H1 (cell line): Measurements from ENCODE around the gene ALS2CL. TPM values are rescaled to one million over a fixed set of nuclear protein-coding genes. Genes with fewer than 3 reads are reported as not detected.

Source experiments
- CTCF ChIA-PET: fragments of 300-600 bp; sonication (Branson Sonifier 250); formaldehyde crosslinking; loops from one replicate; lab custom pipeline; 2021; ENCODE audit not compliant: partially characterized antibody; lab: Charles Lee
- POLR2A ChIA-PET: fragments of 300-600 bp; sonication (Branson Sonifier 250); formaldehyde crosslinking; loops from one replicate; lab custom pipeline; 2021; ENCODE audit warnings: inconsistent platforms; ENCODE audit not compliant: partially characterized antibody; lab: Charles Lee
- DNase-seq, 2 experiments: peaks; one replicate each; pipeline versions ENCODE4 v3.0.0 to v3.0.0-alpha.2; 2010 to 2022; ENCODE audit warnings: low spot score in 2 of 2, low read depth in 1 of 2, mixed read lengths in 1 of 2
- FAIRE-seq: peaks from 2 replicates; lab custom pipeline; 2011; peaks lifted over from hg19 to GRCh38; lab: Jason Lieb, UNC
- H2AFZ ChIP-seq: 2 replicates; pipeline ENCODE4 v1.8.1; 2012; ENCODE audit warnings: low read length, inconsistent platforms
- H2AK5ac ChIP-seq: 2 replicates; pipeline ENCODE4 v1.6.1; 2013; ENCODE audit warnings: low read depth, low read length
- H2BK120ac ChIP-seq: replicated peaks from 2 replicates; pipeline ENCODE3; 2013; ENCODE audit warnings: low read depth, low read length, inconsistent platforms
- H2BK12ac ChIP-seq: 2 replicates; pipeline ENCODE4 v1.6.1; 2013; ENCODE audit warnings: low read depth, low read length
- H2BK15ac ChIP-seq: 2 replicates; pipeline ENCODE4 v1.6.1; 2013; ENCODE audit warnings: low read length
- H2BK20ac ChIP-seq: 2 replicates; pipeline ENCODE4 v1.6.1; 2013; ENCODE audit warnings: low read length
- H2BK5ac ChIP-seq: 2 replicates; pipeline ENCODE4 v1.6.1; 2013; ENCODE audit warnings: low read depth, low read length
- H3K14ac ChIP-seq: 2 replicates; pipeline ENCODE4 v1.6.1; 2013; ENCODE audit warnings: inconsistent platforms; ENCODE audit not compliant: insufficient read length
- H3K18ac ChIP-seq: 2 replicates; pipeline ENCODE4 v1.6.1; 2013; ENCODE audit warnings: low read length; ENCODE audit errors: extremely low read depth
- H3K23ac ChIP-seq: 2 replicates; pipeline ENCODE4 v1.6.1; 2013; ENCODE audit warnings: inconsistent platforms; ENCODE audit not compliant: insufficient read length
- H3K23me2 ChIP-seq: 2 replicates; pipeline ENCODE4 v1.6.1; 2013; ENCODE audit warnings: low read depth, low read length
- H3K27ac ChIP-seq: 2 replicates; pipeline ENCODE4 v1.6.1; 2011; ENCODE audit warnings: low read depth, low read length, inconsistent platforms
- H3K27me3 ChIP-seq, 4 experiments: replicated peaks in 1 of 4; 1 replicate in 1 of 4; 2 replicates in 3 of 4; pipeline versions ENCODE4 v1.6.1 to v1.8.1; 2011 to 2013; ENCODE audit warnings: low read length in 3 of 4, mild to moderate bottlenecking in 3 of 4, inconsistent platforms in 2 of 4, mixed read lengths in 2 of 4, moderate library complexity in 1 of 4; ENCODE audit not compliant: control insufficient read depth in 3 of 4, insufficient read depth in 3 of 4; ENCODE audit errors: extremely low read depth in 1 of 4
- H3K36me3 ChIP-seq, 4 experiments: 2 replicates each; pipeline versions ENCODE4 v1.6.1 to v1.8.1; 2011 to 2013; ENCODE audit warnings: mild to moderate bottlenecking in 4 of 4, low read length in 3 of 4, moderate library complexity in 2 of 4, control low read depth in 1 of 4, inconsistent platforms in 1 of 4; ENCODE audit not compliant: insufficient read depth in 4 of 4, control insufficient read depth in 2 of 4
- H3K4ac ChIP-seq: replicated peaks from 2 replicates; pipeline ENCODE3; 2013; ENCODE audit warnings: low read length, low read depth, mixed read lengths, inconsistent platforms; ENCODE audit not compliant: insufficient read length
- H3K4me1 ChIP-seq, 4 experiments: replicated peaks in 1 of 4; 1 replicate in 1 of 4; 2 replicates in 3 of 4; pipeline versions ENCODE4 v1.6.1 to v1.8.1; 2011 to 2013; ENCODE audit warnings: low read length in 3 of 4, inconsistent platforms in 2 of 4, mixed read lengths in 1 of 4; ENCODE audit not compliant: insufficient read depth in 4 of 4, control insufficient read depth in 3 of 4
- H3K4me2 ChIP-seq, 2 experiments: 2 replicates each; pipeline versions ENCODE4 v1.6.1 to v1.8.1; 2011 to 2013; ENCODE audit warnings: low read depth in 2 of 2, low read length in 2 of 2, control low read depth in 1 of 2, inconsistent platforms in 1 of 2, mild to moderate bottlenecking in 1 of 2; ENCODE audit not compliant: insufficient read depth in 1 of 2
- H3K4me3 ChIP-seq, 4 experiments: fragments of 200-600, 300-600 bp in 1 of 4; sonication (generic), shearing (Covaris generic), sonication (Bioruptor Twin) in 1 of 4; 2 replicates each; pipeline versions ENCODE4 v1.5.1 to v1.8.1; 2011 to 2016; ENCODE audit warnings: low read length in 4 of 4, low read depth in 3 of 4, control low read depth in 2 of 4, inconsistent platforms in 2 of 4, mild to moderate bottlenecking in 2 of 4, mixed read lengths in 1 of 4, moderate library complexity in 1 of 4; ENCODE audit not compliant: insufficient read depth in 2 of 4; ENCODE audit errors: extremely low read depth in 1 of 4
- H3K56ac ChIP-seq: replicated peaks from 2 replicates; pipeline ENCODE3; 2013; ENCODE audit warnings: low read depth, mild to moderate bottlenecking, mixed read lengths, low read length, inconsistent platforms; ENCODE audit not compliant: insufficient read length
- H3K79me1 ChIP-seq: 2 replicates; pipeline ENCODE4 v1.6.1; 2013; ENCODE audit warnings: low read depth, low read length, control low read depth
- H3K79me2 ChIP-seq, 2 experiments: 2 replicates each; pipeline versions ENCODE4 v1.6.1 to v1.8.1; 2012 to 2013; ENCODE audit warnings: low read length in 2 of 2, mild to moderate bottlenecking in 2 of 2, inconsistent platforms in 1 of 2; ENCODE audit not compliant: insufficient read depth in 2 of 2, control insufficient read depth in 1 of 2
- H3K9ac ChIP-seq, 4 experiments: replicated peaks in 1 of 4; 1 replicate in 1 of 4; 2 replicates in 3 of 4; pipeline versions ENCODE4 v1.6.1 to v1.8.1; 2011 to 2013; ENCODE audit warnings: low read depth in 3 of 4, low read length in 3 of 4, control low read depth in 2 of 4, mild to moderate bottlenecking in 2 of 4, moderate library complexity in 2 of 4, inconsistent platforms in 1 of 4; ENCODE audit errors: extremely low read depth in 1 of 4
- H3K9me3 ChIP-seq, 2 experiments: 2 replicates each; pipeline versions ENCODE4 v1.6.1 to v1.8.1; 2012 to 2013; ENCODE audit warnings: mild to moderate bottlenecking in 2 of 2, moderate library complexity in 2 of 2, control low read depth in 1 of 2, inconsistent platforms in 1 of 2, low read depth in 1 of 2, low read length in 1 of 2, mixed read lengths in 1 of 2; ENCODE audit not compliant: insufficient read depth in 2 of 2
- H4K20me1 ChIP-seq, 2 experiments: replicated peaks in 1 of 2; 2 replicates each; pipeline versions ENCODE3 to v1.8.1; 2011 to 2013; ENCODE audit warnings: inconsistent platforms in 2 of 2, low read length in 2 of 2, mild to moderate bottlenecking in 1 of 2; ENCODE audit not compliant: insufficient read depth in 2 of 2, control insufficient read depth in 1 of 2
- H4K5ac ChIP-seq: 2 replicates; pipeline ENCODE4 v1.6.1; 2013; ENCODE audit warnings: low read length, low read depth, mixed read lengths, inconsistent platforms; ENCODE audit not compliant: insufficient read length
- H4K8ac ChIP-seq: 2 replicates; pipeline ENCODE4 v1.8.0; 2013; ENCODE audit warnings: mild to moderate bottlenecking, moderate library complexity, low read length, inconsistent platforms; ENCODE audit not compliant: insufficient read depth; ENCODE audit errors: extremely low read depth
- H4K91ac ChIP-seq: replicated peaks from 2 replicates; pipeline ENCODE3; 2013; ENCODE audit warnings: low read length, mixed read lengths, inconsistent platforms; ENCODE audit not compliant: insufficient read length
- CREB1 ChIP-seq: IDR thresholded peaks from 2 replicates; pipeline ENCODE4 v1.6.1; 2012; ENCODE audit warnings: inconsistent platforms
- MAX ChIP-seq: IDR thresholded peaks from 2 replicates; pipeline ENCODE4 v1.6.1; 2012; ENCODE audit warnings: inconsistent platforms
- USF2 ChIP-seq: IDR thresholded peaks from 2 replicates; pipeline ENCODE4 v1.6.1; 2011; ENCODE audit warnings: low read length, improper control_type of control experiment
- WGBS, 2 experiments: shearing (Covaris generic) in 1 of 2; methylation state at CpG; one replicate each; pipeline versions ENCODE4 v1.1.6 to v1.1.7; 2013 to 2015; ENCODE audit warnings: low lambda C conversion rate in 2 of 2, mixed read lengths in 2 of 2, inconsistent platforms in 1 of 2, low coverage in 1 of 2, missing lambda C conversion rate in 1 of 2; ENCODE audit not compliant: insufficient replicate concordance in 2 of 2, insufficient coverage in 1 of 2, insufficient read length in 1 of 2; ENCODE audit errors: extremely low coverage in 1 of 2, missing lambda C conversion rate in 1 of 2; 5-methylcytosine and 5-hydroxymethylcytosine counted together
- polyA plus RNA-seq, 7 experiments: library from polyadenylated mRNA; depleted of rRNA in 3 of 7; stranded (reverse) in 5 of 7; unstranded in 2 of 7; fragments of >200 nt in 5 of 7; fragments of 200-250 nt in 2 of 7; gene quantifications; 1 replicate in 5 of 7; 2 replicates in 1 of 7; 4 replicates in 1 of 7; pipeline versions ENCODE4 v1.2.1 to v1.2.3, GENCODE V29; 2011 to 2013; ENCODE audit warnings: missing spikeins in 2 of 7, mixed read lengths in 2 of 7
- total RNA-seq: library from RNA; stranded (reverse); fragmentation: NEBNext Ultra II Directional; extraction: Animal tissue kit (Norgen Biotek cat#: 25700); gene quantifications from 2 replicates; pipeline ENCODE4 v1.2.1, GENCODE V29; 2021

Gene ALS2CL
- total and polyA plus RNA-seq, 2 of the 8 experiments (the other 6 are each of a cell fraction or from before 2014, with no cell fraction given): 4.8 to 5.4 TPM

GRCh38 chr3:46660543-46661523, 32.6 kb downstream of the ALS2CL start:
- Histone ChIP-seq H2BK15ac (peak overlapping the region; percentile 54; the same call in 1 of the 2 replicates), H3K79me1 (no peaks in the 10 kb centered on the region), H2AK5ac (0 out of 2 replicates have a peak overlapping the region, but pooled peaks have one; percentile 8), H3K18ac (peak overlapping the region; percentile 20), H2BK5ac (peak overlapping the region; percentile 9; the same call in 1 of the 2 replicates), H4K91ac (peak overlapping the region; percentile 92), H2BK120ac (peak overlapping the region; percentile 84), H4K5ac (peak overlapping the region; percentile 35), H3K36me3 (no peaks in the 10 kb centered on the region), H3K4ac (peak overlapping the region; percentile 79), H3K56ac (no peak overlapping the region), H2BK20ac (peak overlapping the region; percentile 93), H4K20me1 (no peaks in the 10 kb centered on the region), H3K23me2 (no peaks in the 10 kb centered on the region), H4K8ac (peak overlapping the region; percentile 0; the same call in 1 of the 2 replicates)
- ChIA-PET POLR2A (interaction anchor here (1.0 to 4.2 kb wide), 3 partner anchors 75 to 171 kb away, joined by 3 to 23 read pairs (median 4); a partner anchor contains a TSS), CTCF (interaction anchor here (0.7 to 5.7 kb wide), 18 partner anchors 11 to 211 kb away, joined by 3 to 41 read pairs (median 4); no protein-coding TSS in a partner anchor)
- DNase-seq: peak in 1 of 2 experiments; percentile 47
- 69% methylated on average over 9 of the region's 9 CpGs; no CpG with 5 or more reads in 1 of the 2 experiments for WGBS, 2 experiments
- no peak for TF ChIP-seq CREB1
- peak; percentile 40; the same call in 1 of the 2 replicates for TF ChIP-seq MAX
- TF ChIP-seq USF2: 0 out of 2 replicates have a peak, but pooled peaks have one; percentile 33
- TF ChIP-seq, all 59 proteins: peak for 2
- Histone ChIP-seq H3K14ac (no peak overlapping the region), H3K9me3 (no peaks in the 10 kb centered on the region), H3K23ac (no peak overlapping the region), H3K4me1 (peaks cover 22 to 45% (median 36%) of the 10 kb centered on the region in 4 experiments), H3K4me2 (peak overlapping the region; percentile 37 to 47), H3K79me2 (no peaks in the 10 kb centered on the region), H3K4me3 (no peak overlapping the region; a peak in 2 of 8 replicates), H2BK12ac (peak overlapping the region; percentile 89; the same call in 1 of the 2 replicates), H3K27me3 (no peaks in the 10 kb centered on the region; a peak in 1 of 7 replicates), H3K9ac (0 out of 7 replicates have a peak overlapping the region, but pooled peaks of 3 of the 4 experiments have one; percentile 1 to 47 (median 17)), H3K27ac (no peak overlapping the region), H2AFZ (0 out of 2 replicates have a peak overlapping the region, but pooled peaks have one; percentile 20)
- no peak for FAIRE-seq
